HG03175 (cell line): ENCODE data around the gene ATIC.

Experiments
- ATAC-seq: cut with Tn5 transposase; IDR thresholded peaks from one replicate; pipeline ENCODE4 v1.9.1; 2021; ENCODE audit warnings: mild to moderate bottlenecking, moderate library complexity; ENCODE audit not compliant: unreplicated experiment

ATIC gene

GRCh38 chr2:215314896-215315295 is 3.0 kb downstream of the ATIC start:
- no peak for ATAC-seq

- no peak for ATAC-seq
Observed at GRCh38 chr2:215315301-215315700, 3.4 kb downstream of the ATIC start.

GRCh38 chr2:215316336-215316735 is 4.5 kb downstream of the ATIC start:
- no peak for ATAC-seq

- ATAC-seq = no peak
Observed at GRCh38 chr2:215319500-215319899, 7.6 kb downstream of the ATIC start.

DNA sequence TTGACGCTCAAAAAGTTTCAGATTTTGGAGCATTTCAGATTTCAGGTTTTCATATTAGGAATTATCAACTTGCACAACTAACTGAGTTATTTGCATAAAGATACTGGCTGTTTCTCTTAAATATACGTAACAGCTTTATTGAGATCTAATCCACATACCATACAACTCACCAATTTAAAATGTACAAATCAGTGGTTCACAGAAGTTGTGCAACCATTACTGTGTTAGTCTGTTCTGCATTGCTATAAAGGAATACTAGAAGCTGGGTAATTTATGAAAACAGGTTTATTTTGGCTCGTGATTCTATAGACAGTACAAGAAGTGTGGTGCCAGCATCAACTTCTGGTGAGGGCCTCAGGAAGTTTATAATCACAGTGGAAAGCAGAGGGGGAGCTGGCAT is 8.2 kb downstream of the ATIC start:
- ATAC-seq = no peak

- ATAC-seq = no peak
Observed at GRCh38 chr2:215320679-215321078, 8.8 kb downstream of the ATIC start.

DNA sequence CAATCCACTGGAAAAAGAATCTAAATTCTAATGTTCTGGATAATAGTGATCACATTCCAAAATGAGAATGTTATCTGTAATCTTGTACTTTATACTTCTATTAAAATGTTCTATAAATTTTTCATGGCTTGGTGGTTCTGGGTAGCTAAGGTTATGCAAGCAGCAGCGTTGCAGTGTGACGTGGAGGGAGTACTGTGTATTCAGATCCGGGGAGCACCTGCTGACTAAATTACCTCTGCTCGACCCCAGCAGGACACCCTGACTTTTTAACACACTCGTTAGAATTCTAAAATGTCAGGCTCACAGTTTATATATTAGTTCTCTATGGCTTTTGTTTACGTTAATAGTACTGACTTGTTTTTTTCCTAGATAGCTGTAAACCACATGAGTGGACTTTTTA is 13.0 kb downstream of the ATIC start:
- no peak for ATAC-seq

DNA sequence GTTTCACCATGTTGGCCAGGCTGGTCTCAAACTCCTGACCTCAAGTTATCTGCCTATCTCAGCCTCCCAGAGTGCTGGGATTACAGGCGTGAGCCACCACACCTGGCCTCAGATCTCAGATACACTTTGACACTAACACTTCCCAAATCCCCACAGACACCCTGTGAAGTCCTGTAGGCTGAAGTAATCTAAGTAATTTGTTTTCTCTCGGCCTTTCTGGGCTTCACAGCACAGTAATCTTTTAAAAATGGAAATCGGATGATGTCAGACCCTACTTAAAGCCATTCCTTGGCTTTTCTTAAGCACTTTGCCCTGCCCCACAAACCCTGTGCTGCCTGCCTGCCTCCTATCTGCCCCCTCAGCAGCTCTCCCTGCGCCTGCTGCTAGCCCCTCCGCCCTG is 16.2 kb downstream of the ATIC start:
- ATAC-seq = no peak

- peak; percentile 80 for ATAC-seq
Observed at GRCh38 chr2:215332872-215333595, 21.2 kb downstream of the ATIC start.

GRCh38 chr2:215338883-215339679 is 27.2 kb downstream of the ATIC start:
- ATAC-seq = no peak

- ATAC-seq = no peak
Observed at GRCh38 chr2:215347878-215348277, 36.0 kb downstream of the ATIC start.

GRCh38 chr2:215352602-215353001 is 40.7 kb downstream of the ATIC start:
- ATAC-seq = no peak

DNA sequence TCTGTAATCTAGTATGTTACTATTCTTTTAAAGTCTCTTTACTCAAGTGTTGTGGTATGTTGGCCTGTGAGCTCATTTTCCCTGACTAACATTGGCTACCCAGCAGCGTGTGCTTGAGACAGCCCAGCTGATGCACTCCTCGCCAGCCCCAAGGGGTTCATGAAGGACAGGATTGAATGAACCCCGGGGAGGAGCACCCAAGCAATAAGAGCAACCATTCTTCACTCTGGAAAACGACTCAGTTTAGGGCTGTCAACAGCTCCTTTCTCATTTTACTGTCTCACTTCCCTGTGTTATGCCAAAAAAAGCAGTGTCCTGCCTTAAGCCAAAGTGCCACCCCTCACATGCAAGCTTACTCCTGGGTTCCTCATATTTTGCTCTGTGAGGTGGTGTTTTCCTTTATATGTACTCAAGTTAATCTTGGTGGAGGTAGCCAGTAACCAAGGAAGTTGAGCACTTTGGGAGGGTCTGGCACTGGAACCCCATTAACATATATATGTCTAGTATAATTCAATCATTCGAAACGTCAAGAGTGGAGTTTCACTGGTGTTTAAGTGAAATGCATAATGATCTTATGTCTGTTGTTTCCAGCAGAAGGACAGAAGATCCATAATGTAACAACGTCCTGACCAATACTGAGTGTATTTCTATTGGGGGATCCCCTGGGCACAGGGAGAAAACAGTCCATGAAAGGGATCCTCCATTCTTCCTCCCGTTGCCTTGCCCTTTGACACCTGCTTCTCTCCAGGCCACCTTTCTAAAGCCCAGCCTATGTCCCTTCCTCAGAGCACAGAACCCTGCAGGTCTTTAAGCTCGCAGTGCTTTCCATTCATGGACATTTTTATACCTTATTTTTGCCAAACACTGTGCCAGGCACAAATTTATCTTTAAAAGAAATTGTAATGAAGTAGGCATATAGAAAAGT is 43.2 kb downstream of the ATIC start:
- ATAC-seq = no peak

DNA sequence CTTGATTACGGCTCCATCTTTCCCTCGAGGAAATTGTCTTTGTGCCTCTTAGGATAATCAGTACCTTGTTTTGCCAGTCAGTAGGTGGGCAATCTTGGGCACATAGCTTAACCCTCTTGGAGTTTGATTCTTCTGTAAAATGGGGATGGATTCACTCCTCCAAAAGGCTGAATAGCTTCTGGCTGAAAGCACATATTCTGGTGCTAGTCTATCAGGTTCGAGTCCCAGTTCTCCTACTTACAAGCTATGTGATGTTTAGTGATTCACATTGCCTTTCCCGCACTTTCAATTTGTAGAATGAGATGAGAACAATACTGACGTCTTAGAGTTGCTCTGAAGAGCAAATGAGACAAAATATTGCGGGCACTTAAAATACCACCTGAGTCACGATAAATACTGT is 43.9 kb downstream of the ATIC start:
- no peak for ATAC-seq

DNA sequence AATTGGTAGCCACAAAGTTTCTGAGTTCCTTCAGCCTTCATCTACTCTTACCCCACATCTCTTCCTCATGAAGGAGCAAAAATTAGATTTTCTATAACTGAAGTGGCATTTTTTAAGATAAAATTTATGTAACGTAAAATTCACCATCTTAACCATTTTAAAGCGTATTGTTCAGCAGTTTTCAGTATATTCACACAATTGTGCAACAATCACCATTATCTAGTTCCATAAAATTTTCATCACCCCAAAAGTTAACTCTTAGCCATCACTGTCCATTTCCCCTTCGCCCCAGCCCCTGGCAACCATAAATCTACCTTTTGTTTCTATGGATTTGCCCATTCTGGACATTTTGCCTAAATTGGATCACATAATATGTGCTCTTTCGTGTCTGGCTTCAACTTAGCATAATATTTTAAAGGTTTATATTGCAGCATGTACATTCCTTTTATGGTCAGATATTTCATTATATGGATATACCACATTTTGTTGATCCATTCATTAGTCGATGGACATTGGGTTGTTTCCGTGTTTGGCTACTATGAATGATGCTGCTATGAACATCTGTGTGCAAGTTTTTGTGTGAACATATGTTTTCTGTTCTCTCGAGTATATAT is 44.6 kb downstream of the ATIC start:
- no peak for ATAC-seq

- no peak for ATAC-seq
Observed at GRCh38 chr2:215356948-215357461, 45.1 kb downstream of the ATIC start.

GRCh38 chr2:215357660-215358059 is 45.8 kb downstream of the ATIC start:
- no peak for ATAC-seq

GRCh38 chr2:215358312-215358845 is 46.5 kb downstream of the ATIC start:
- ATAC-seq = no peak

DNA sequence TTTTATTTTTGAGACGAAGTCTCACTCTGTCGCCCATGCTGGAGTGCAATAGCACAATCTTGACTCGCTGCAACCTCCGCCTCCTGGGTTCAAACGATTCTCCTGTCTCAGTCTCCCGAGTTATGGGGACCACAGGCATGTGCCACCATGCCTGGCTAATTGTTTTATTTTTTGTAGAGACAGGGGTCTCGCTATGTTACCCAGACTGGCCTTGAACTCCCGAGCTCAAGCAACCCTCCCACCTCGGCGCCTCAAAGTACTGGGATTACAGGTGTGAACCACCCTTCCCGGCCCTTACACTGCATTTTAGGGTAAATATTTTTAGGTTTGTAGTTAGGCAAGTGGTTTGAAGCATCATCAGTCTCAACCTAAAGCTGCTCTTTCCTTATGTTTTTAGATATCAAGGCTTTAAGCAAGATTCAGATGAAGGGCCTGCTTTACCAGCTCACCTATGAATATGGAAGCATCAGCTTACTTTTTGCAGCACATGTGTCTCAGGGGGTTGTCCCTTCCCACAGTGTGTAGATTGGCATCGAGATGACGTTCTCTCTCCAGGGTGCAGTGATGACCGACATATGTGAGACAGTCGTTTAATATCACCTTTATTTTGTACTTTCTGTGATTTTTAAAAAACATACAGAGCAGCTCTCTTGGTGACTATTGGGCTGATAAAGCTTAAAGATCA is 47.2 kb downstream of the ATIC start:
- no peak for ATAC-seq

- no peak for ATAC-seq
Observed at GRCh38 chr2:215359576-215359922, 47.7 kb downstream of the ATIC start.
